Psoas muscle (tissue), 8 donors: Measurements from ENCODE around the gene PLIN3. TPM values are rescaled to one million over a fixed set of nuclear protein-coding genes. Genes with fewer than 3 reads are reported as not detected.
"Not testable (repeated sequence)": the region's sequence is repeated elsewhere in the genome, so short reads cannot be mapped to it uniquely, and the experiment has no call there.

ENCODE experiments used
- ATAC-seq, 4 donors: fragments of 200-7000 bp; cut with Tn5 transposase; one replicate each; pipeline ENCODE4 v1.9.1; 2020; ENCODE audit warnings: moderate library complexity in 3 of 4, mild to moderate bottlenecking in 2 of 4
- DNase-seq, 2 donors: peaks; one replicate each; pipeline ENCODE4 v3.0.0-alpha.2; 2020
- H3K27ac ChIP-seq: fragments of 200-600 bp; one replicate; pipeline ENCODE4 v1.8.0; 2022
- H3K27me3 ChIP-seq, 3 donors: fragments of 200-600 bp in 1 of 3; one replicate each; pipeline versions ENCODE4 v1.6.1 to v1.8.0; 2013 to 2022; ENCODE audit warnings: low read length in 2 of 3, mild to moderate bottlenecking in 2 of 3, moderate library complexity in 1 of 3; ENCODE audit not compliant: insufficient read depth in 3 of 3
- H3K36me3 ChIP-seq, 2 donors: fragments of 200-600 bp in 1 of 2; one replicate each; pipeline versions ENCODE4 v1.6.1 to v1.8.0; 2013 to 2022; ENCODE audit warnings: low read depth in 1 of 2, mild to moderate bottlenecking in 1 of 2, moderate library complexity in 1 of 2; ENCODE audit not compliant: insufficient read depth in 1 of 2
- H3K4me1 ChIP-seq: fragments of 200-600 bp; one replicate; pipeline ENCODE4 v1.8.0; 2022
- H3K4me3 ChIP-seq: fragments of 200-600 bp; one replicate; pipeline ENCODE4 v1.8.0; 2022; ENCODE audit warnings: mild to moderate bottlenecking
- H3K9me3 ChIP-seq: fragments of 200-600 bp; one replicate; pipeline ENCODE4 v1.8.0; 2022
- WGBS, 3 donors: extraction: QIAGEN DNeasy Blood & Tissue Kit; methylation state at CpG; one replicate each; pipeline versions ENCODE4 v1.1.6 to v1.1.7; 2013; 5-methylcytosine and 5-hydroxymethylcytosine counted together
- intact Hi-C, 2 donors: fragments of 100-400 bp; cut with DNase I; formaldehyde crosslinking; loops; one replicate each; pipeline versions ENCODE4 v1.11.0 to v1.14.2; 2022
- polyA plus RNA-seq, 3 donors: library from polyadenylated mRNA; stranded (reverse); fragments of 200-250 nt; gene quantifications; one replicate each; pipeline ENCODE4 v1.2.3, GENCODE V29; 2013
- total RNA-seq, 4 donors: library from RNA; stranded (reverse); fragmentation: NEBNext Ultra II Directional in 2 of 4; extraction: Animal tissue kit (Norgen Biotek cat#: 25700) in 2 of 4; gene quantifications; one replicate each; pipeline versions ENCODE4 v1.2.1 to v1.2.4, GENCODE V29; 2021 to 2023
- TF ChIP-seq, protein P1 (sequence below): fragments of 200-600 bp; IDR thresholded peaks from one replicate; pipeline ENCODE4 v1.8.0; 2022; ENCODE audit warnings: antibody characterized with exemption
- donor health status: healthy with polysubstance abuse.
- donor health status: DM: no; HTN: no; CAD: no; lungs with moderate emphysema.
- donor health status: Bipolar disorder and iron deficiency.
- donor health status: healthy.
- donor health status: DM: yes; HTN: yes; CAD: no.
- donor health status: DM: no; HTN: no; CAD: no.
- donor health status: DM: no; HTN: no; CAD: no.
- donor health status: DM: yes; HTN: yes; CAD: no.

Gene PLIN3
- total and polyA plus RNA-seq, 7 donors, result 67.2 to 309 (median 107) TPM

DNA sequence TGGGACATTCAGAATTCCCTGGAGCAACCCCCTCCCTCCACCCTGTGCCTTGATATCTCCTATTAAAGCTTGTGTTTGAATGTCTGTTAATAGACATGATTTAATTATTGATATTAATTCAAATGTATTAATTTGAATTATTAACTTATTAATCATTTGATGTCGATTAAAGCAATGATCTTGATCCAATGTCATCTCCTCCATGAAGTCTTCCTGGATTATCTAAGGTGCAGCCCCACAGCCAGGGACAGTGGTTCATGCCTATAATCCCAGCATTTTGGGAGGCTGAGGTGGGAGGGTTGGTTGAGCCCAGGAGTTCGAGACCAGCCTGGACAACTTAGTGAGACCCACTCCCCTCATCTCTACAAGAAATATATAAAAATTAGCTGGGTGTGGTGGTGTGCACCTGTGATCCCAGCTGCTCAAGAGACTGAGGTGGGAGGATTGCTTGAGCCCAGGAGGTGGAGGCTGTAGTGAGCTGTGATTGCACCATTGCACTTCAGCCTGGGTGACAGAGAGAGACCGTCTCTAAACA lies 66.3 kb downstream of the PLIN3 start:
- peaks cover 0 to 6% of the 10 kb centered on the region in 2 donors for H3K36me3 ChIP-seq
- H3K9me3 ChIP-seq, result no peaks in the 10 kb centered on the region
- no peaks in the 10 kb centered on the region for H3K27me3 ChIP-seq
- ATAC-seq, result no peak
- H3K4me1 ChIP-seq, result peaks cover 27% of the 10 kb centered on the region
- TF ChIP-seq, protein P1, sequence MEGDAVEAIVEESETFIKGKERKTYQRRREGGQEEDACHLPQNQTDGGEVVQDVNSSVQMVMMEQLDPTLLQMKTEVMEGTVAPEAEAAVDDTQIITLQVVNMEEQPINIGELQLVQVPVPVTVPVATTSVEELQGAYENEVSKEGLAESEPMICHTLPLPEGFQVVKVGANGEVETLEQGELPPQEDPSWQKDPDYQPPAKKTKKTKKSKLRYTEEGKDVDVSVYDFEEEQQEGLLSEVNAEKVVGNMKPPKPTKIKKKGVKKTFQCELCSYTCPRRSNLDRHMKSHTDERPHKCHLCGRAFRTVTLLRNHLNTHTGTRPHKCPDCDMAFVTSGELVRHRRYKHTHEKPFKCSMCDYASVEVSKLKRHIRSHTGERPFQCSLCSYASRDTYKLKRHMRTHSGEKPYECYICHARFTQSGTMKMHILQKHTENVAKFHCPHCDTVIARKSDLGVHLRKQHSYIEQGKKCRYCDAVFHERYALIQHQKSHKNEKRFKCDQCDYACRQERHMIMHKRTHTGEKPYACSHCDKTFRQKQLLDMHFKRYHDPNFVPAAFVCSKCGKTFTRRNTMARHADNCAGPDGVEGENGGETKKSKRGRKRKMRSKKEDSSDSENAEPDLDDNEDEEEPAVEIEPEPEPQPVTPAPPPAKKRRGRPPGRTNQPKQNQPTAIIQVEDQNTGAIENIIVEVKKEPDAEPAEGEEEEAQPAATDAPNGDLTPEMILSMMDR, result no peak
- DNase-seq, result no peak
- intact Hi-C loops, result no loop called here
- peak overlapping the region; percentile 31 for H3K4me3 ChIP-seq
- 44 to 62% (median 48%) methylated on average over 3 of the region's 3 CpGs for WGBS, 3 donors
- peak overlapping the region; percentile 88 for H3K27ac ChIP-seq

- TF ChIP-seq, protein P1, result no peak
- peak; percentile 81 to 96 for DNase-seq
- intact Hi-C loops, result no loop called here
- 11 to 35% (median 25%) methylated on average over 23 of the region's 23 CpGs for WGBS, 3 donors
- Histone ChIP-seq H3K27ac (peak overlapping the region; percentile 88), H3K36me3 (peaks cover 0 to 6% of the 10 kb centered on the region in 2 donors), H3K9me3 (no peaks in the 10 kb centered on the region), H3K27me3 (no peaks in the 10 kb centered on the region), H3K4me1 (peaks cover 29% of the 10 kb centered on the region), H3K4me3 (peak overlapping the region; percentile 31)
- ATAC-seq, result peak; percentile 80 to 88 (median 86)
These were observed 66.8 kb downstream of the PLIN3 start for GRCh38 chr19:4800591-4801081.

DNA sequence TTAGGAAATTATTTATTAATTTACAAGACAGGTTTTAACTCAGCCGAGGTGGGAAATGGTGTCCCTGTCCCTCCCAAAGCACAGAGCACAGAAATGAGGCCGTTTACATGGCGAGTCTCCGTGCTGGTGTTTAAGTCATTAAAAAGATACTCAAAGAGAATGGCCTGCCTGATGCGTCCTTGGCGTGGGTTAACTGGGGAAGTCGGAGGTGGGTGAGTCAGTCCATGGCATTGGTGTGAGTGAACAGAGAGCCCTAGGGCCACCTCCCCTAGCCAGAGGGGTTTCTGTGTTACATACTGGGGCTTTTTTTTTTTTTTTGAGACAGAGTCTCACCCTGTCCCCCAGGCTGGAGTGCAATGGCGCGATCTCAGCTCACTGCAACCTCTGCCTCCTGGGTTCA lies 72.1 kb downstream of the PLIN3 start:
- DNase-seq (peak; percentile 21 to 73), ATAC-seq (peak in 3 of 4 donors; percentile 24 to 59 (median 29))
- Histone ChIP-seq H3K4me1 (peaks cover 37% of the 10 kb centered on the region), H3K9me3 (no peaks in the 10 kb centered on the region), H3K4me3 (peak overlapping the region; percentile 87), H3K36me3 (peaks cover 0 to 31% of the 10 kb centered on the region in 2 donors), H3K27me3 (no peaks in the 10 kb centered on the region), H3K27ac (peak overlapping the region; percentile 93)
- 34 to 56% (median 36%) methylated on average over 9 of the region's 9 CpGs for WGBS, 3 donors
- TF ChIP-seq, protein P1, result no peak
- intact Hi-C loops, result no loop called here

- peak in 2 of 4 donors; percentile 4 to 25 for ATAC-seq
- intact Hi-C loops, result loop anchor here in 1 of 2 donors (5.0 kb wide), 1 partner anchor 73 kb away; the partner anchor contains the start of gene DPP9
- DNase-seq, result peak; percentile 31 to 85
- Histone ChIP-seq H3K4me3 (peak overlapping the region; percentile 87), H3K36me3 (peaks cover 0 to 31% of the 10 kb centered on the region in 2 donors), H3K9me3 (no peaks in the 10 kb centered on the region), H3K27me3 (no peaks in the 10 kb centered on the region), H3K27ac (peak overlapping the region; percentile 93), H3K4me1 (peaks cover 37% of the 10 kb centered on the region)
- 28 to 44% (median 30%) methylated on average over 11 of the region's 11 CpGs for WGBS, 3 donors
- TF ChIP-seq, protein P1, result no peak
These were observed 72.5 kb downstream of the PLIN3 start for GRCh38 chr19:4794971-4795370.

DNA sequence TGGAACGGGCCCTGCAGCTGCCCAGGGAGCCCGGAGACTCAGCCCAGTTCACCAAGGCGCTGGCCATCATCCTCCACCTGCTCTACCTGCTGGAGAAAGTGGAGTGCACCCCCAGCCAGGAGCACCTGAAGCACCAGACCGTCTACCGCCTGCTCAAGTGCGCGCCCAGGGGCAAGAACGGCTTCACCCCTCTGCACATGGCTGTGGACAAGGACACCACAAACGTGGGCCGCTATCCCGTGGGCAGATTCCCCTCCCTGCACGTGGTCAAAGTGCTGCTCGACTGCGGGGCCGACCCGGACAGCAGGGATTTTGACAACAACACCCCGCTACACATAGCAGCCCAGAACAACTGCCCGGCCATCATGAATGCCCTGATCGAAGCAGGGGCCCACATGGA lies 74.2 kb downstream of the PLIN3 start:
- Histone ChIP-seq H3K27ac (peak overlapping the region; percentile 93), H3K4me1 (peaks cover 37% of the 10 kb centered on the region), H3K36me3 (peaks cover 0 to 31% of the 10 kb centered on the region in 2 donors), H3K4me3 (peak overlapping the region; percentile 87)
- not testable (repeated sequence) for DNase-seq, H3K27me3 ChIP-seq, H3K9me3 ChIP-seq, ATAC-seq
- WGBS, 3 donors, result 58 to 72% (median 58%) methylated on average over 19 of the region's 19 CpGs
- intact Hi-C loops, result loop anchor here in 1 of 2 donors (5.0 kb wide), 1 partner anchor 71 kb away; the partner anchor contains the start of gene DPP9

DNA sequence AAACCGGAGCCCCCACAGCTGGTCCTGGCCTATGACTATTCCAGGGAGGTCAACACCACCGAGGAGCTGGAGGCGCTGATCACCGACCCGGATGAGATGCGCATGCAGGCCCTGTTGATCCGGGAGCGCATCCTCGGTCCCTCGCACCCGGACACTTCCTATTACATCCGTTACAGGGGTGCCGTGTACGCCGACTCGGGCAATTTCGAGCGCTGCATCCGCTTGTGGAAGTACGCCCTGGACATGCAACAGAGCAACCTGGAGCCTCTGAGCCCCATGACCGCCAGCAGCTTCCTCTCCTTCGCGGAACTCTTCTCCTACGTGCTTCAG lies 74.6 kb downstream of the PLIN3 start:
- Histone ChIP-seq H3K36me3 (peaks cover 0 to 31% of the 10 kb centered on the region in 2 donors), H3K4me1 (peaks cover 37% of the 10 kb centered on the region), H3K27ac (peak overlapping the region; percentile 93), H3K4me3 (peak overlapping the region; percentile 87)
- peak in 1 of 2 donors; percentile 15 for DNase-seq
- H3K27me3 ChIP-seq, H3K9me3 ChIP-seq, ATAC-seq: not testable (repeated sequence)
- WGBS, 3 donors, result 61 to 70% (median 61%) methylated on average over 22 to 24 of the region's 24 CpGs
- intact Hi-C loops, result loop anchor here in 1 of 2 donors (5.0 kb wide), 1 partner anchor 71 kb away; the partner anchor contains the start of gene DPP9

- Histone ChIP-seq H3K4me3 (peak overlapping the region; percentile 87), H3K4me1 (peaks cover 37% of the 10 kb centered on the region), H3K27ac (peak overlapping the region; percentile 93), H3K36me3 (peaks cover 0 to 31% of the 10 kb centered on the region in 2 donors)
- WGBS, 3 donors, result 4 to 8% (median 6%) methylated on average over 49 to 75 of the region's 75 CpGs
- H3K27me3 ChIP-seq, H3K9me3 ChIP-seq, ATAC-seq: not testable (repeated sequence)
- intact Hi-C loops, result loop anchor here in 1 of 2 donors (5.0 kb wide), 1 partner anchor 70 kb away; the partner anchor contains the start of gene DPP9
- DNase-seq, result peak; percentile 25 to 68
These were observed 75.2 kb downstream of the PLIN3 start for GRCh38 chr19:4792019-4792865.
